ENCODE data around the gene EPHB2.

- no peak for TF ChIP-seq POLR2A (IDR thresholded peaks at IDR 0.05)
- no peak for TF ChIP-seq POLR2AphosphoS5 (IDR thresholded peaks at IDR 0.05)
- TF ChIP-seq, protein P1, sequence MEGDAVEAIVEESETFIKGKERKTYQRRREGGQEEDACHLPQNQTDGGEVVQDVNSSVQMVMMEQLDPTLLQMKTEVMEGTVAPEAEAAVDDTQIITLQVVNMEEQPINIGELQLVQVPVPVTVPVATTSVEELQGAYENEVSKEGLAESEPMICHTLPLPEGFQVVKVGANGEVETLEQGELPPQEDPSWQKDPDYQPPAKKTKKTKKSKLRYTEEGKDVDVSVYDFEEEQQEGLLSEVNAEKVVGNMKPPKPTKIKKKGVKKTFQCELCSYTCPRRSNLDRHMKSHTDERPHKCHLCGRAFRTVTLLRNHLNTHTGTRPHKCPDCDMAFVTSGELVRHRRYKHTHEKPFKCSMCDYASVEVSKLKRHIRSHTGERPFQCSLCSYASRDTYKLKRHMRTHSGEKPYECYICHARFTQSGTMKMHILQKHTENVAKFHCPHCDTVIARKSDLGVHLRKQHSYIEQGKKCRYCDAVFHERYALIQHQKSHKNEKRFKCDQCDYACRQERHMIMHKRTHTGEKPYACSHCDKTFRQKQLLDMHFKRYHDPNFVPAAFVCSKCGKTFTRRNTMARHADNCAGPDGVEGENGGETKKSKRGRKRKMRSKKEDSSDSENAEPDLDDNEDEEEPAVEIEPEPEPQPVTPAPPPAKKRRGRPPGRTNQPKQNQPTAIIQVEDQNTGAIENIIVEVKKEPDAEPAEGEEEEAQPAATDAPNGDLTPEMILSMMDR (IDR thresholded peaks at IDR 0.05): no peak
- TF ChIP-seq EP300 (IDR thresholded peaks at IDR 0.05): no peak
These were observed 147.0 kb downstream of the EPHB2 start for GRCh38 chr1:22857661-22858060.

Measured in sigmoid colon (tissue), 4 donors.